PC-9 (cell line): ENCODE measurements around the gene DNAJB8. TPM values are rescaled to one million over a fixed set of nuclear protein-coding genes. Genes with fewer than 3 reads are reported as not detected.

Source experiments
- BruUV-seq: library from RNA; stranded (reverse); fragments of 400-500 nt; replicated peaks from 2 replicates; lab custom pipeline; 2021; lab: Mats Ljungman, UMichigan
- CTCF ChIA-PET: fragments of 300-600 bp; sonication (Branson Sonifier 250); formaldehyde crosslinking; loops from one replicate; lab custom pipeline; 2022; ENCODE audit warnings: antibody characterized with exemption; lab: Charles Lee
- POLR2A ChIA-PET: fragments of 300-600 bp; sonication (Branson Sonifier 250); formaldehyde crosslinking; loops from one replicate; lab custom pipeline; 2022; ENCODE audit warnings: antibody characterized with exemption; ENCODE audit not compliant: unreplicated experiment; lab: Charles Lee
- DNase-seq, 2 experiments: peaks; one replicate each; pipeline versions ENCODE4 v3.0.0 to v3.0.0-alpha.2; 2015 to 2022; ENCODE audit warnings: mixed read lengths in 1 of 2
- H2AFZ ChIP-seq: fragments of 200-600 bp; sonication (generic); 2 replicates; pipeline ENCODE4 v1.8.1; 2017; ENCODE audit warnings: antibody characterized with exemption
- H3F3A ChIP-seq: fragments of 200-600 bp; sonication (generic); 2 replicates; pipeline ENCODE4 v1.8.1; 2017; ENCODE audit warnings: antibody characterized with exemption, mild to moderate bottlenecking, low read depth; ENCODE audit not compliant: insufficient read depth
- H3K27ac ChIP-seq: fragments of 200-600 bp; sonication (generic); 2 replicates; pipeline ENCODE4 v1.6.1; 2016; ENCODE audit warnings: mixed run types
- H3K27me3 ChIP-seq: fragments of 200-600 bp; sonication (generic); 2 replicates; pipeline ENCODE4 v1.6.1; 2016; ENCODE audit warnings: low read depth, mixed run types; ENCODE audit not compliant: insufficient read depth
- H3K36me3 ChIP-seq: fragments of 200-600 bp; sonication (generic); 2 replicates; pipeline ENCODE4 v1.6.1; 2016; ENCODE audit warnings: low read depth, mixed run types
- H3K4me1 ChIP-seq: fragments of 200-600 bp; sonication (generic); replicated peaks from 2 replicates; pipeline ENCODE4 v1.6.1; 2016; ENCODE audit warnings: mixed run types; ENCODE audit not compliant: insufficient read depth
- H3K4me2 ChIP-seq: fragments of 200-600 bp; sonication (generic); 2 replicates; pipeline ENCODE4 v1.6.1; 2017; ENCODE audit warnings: mixed run types
- H3K4me3 ChIP-seq: fragments of 200-600 bp; sonication (generic); 2 replicates; pipeline ENCODE4 v1.6.1; 2016; ENCODE audit warnings: mixed run types
- H3K79me2 ChIP-seq: fragments of 200-600 bp; sonication (generic); 2 replicates; pipeline ENCODE4 v1.6.1; 2017; ENCODE audit warnings: low read depth, mixed run types
- H3K9me2 ChIP-seq: fragments of 200-600 bp; sonication (generic); 2 replicates; pipeline ENCODE4 v1.8.1; 2017; ENCODE audit warnings: mild to moderate bottlenecking; ENCODE audit not compliant: insufficient read depth
- H3K9me3 ChIP-seq: fragments of 200-600 bp; sonication (generic); 2 replicates; pipeline ENCODE4 v1.8.1; 2016; ENCODE audit warnings: low read depth; ENCODE audit not compliant: insufficient read depth
- H4K20me1 ChIP-seq: fragments of 200-600 bp; sonication (generic); 2 replicates; pipeline ENCODE4 v1.8.1; 2017; ENCODE audit not compliant: insufficient read depth
- CTCF ChIP-seq: fragments of 200-600 bp; sonication (generic); conservative IDR thresholded peaks from 2 replicates; pipeline ENCODE4 v1.6.1; 2017; ENCODE audit warnings: mixed run types, antibody characterized with exemption, mild to moderate bottlenecking, moderate library complexity
- EZH2 ChIP-seq: fragments of 200-600 bp; sonication (generic); IDR thresholded peaks from 2 replicates; pipeline ENCODE4 v1.8.0; 2017; ENCODE audit warnings: antibody characterized with exemption, low read depth
- intact Hi-C: fragments of 100-400 bp; cut with micrococcal nuclease; formaldehyde crosslinking; loops from one replicate; pipeline ENCODE4 v1.10.0; 2022; ENCODE audit not compliant: unreplicated experiment
- total RNA-seq: library from RNA; stranded (reverse); gene quantifications from 2 replicates; pipeline ENCODE4 v1.2.3, GENCODE V29; 2021

Gene DNAJB8
- total RNA-seq, 1 experiment from 2014 or later: not detected

- peaks cover 20% of the 10 kb centered on the region for H3F3A ChIP-seq
- intact Hi-C loops: loop anchor here (10.0 kb wide), 1 partner anchor 325 kb away; no protein-coding TSS in a partner anchor
- H3K27ac ChIP-seq: no peak overlapping the region
Measured at GRCh38 chr3:128420289-128420688, 46.4 kb downstream of the DNAJB8 start.

GRCh38 chr3:128419311-128419710 is 47.4 kb downstream of the DNAJB8 start:
- Histone ChIP-seq H3F3A (peaks cover 18% of the 10 kb centered on the region), H3K79me2 (no peaks in the 10 kb centered on the region), H2AFZ (no peak overlapping the region), H3K9me2 (no peaks in the 10 kb centered on the region), H3K36me3 (no peaks in the 10 kb centered on the region), H3K9me3 (no peaks in the 10 kb centered on the region), H3K4me1 (peaks cover 56% of the 10 kb centered on the region), H4K20me1 (no peaks in the 10 kb centered on the region), H3K4me3 (no peak overlapping the region), H3K27ac (no peak overlapping the region), H3K4me2 (no peak overlapping the region), H3K27me3 (no peaks in the 10 kb centered on the region)
- ChIA-PET CTCF (no interaction called here), POLR2A (no interaction called here)
- DNase-seq: no peak
- no TSS peak for BruUV-seq
- intact Hi-C loops: loop anchor here (5.0 kb wide), 1 partner anchor 192 kb away; no protein-coding TSS in a partner anchor
- TF ChIP-seq CTCF (no peak), EZH2 (no peak)

More at GRCh38 chr3:128420289-128420688, 46.4 kb downstream of the DNAJB8 start:
- no peaks in the 10 kb centered on the region for H3K27me3 ChIP-seq
- no peak overlapping the region for H3K4me2 ChIP-seq
- H3K4me1 ChIP-seq: peaks cover 63% of the 10 kb centered on the region
- CTCF ChIA-PET: no interaction called here
- no peaks in the 10 kb centered on the region for H3K79me2 ChIP-seq
- H3K4me3 ChIP-seq: no peak overlapping the region
- H4K20me1 ChIP-seq: no peaks in the 10 kb centered on the region
- no peaks in the 10 kb centered on the region for H3K36me3 ChIP-seq
- TF ChIP-seq CTCF (no peak), EZH2 (no peak)
- H3K9me2 ChIP-seq: no peaks in the 10 kb centered on the region
- POLR2A ChIA-PET: no interaction called here
- no peaks in the 10 kb centered on the region for H3K9me3 ChIP-seq
- BruUV-seq: no TSS peak
- no peak overlapping the region for H2AFZ ChIP-seq
- DNase-seq: no peak

GRCh38 chr3:128418900-128419299 is 47.8 kb downstream of the DNAJB8 start:
- peaks cover 15% of the 10 kb centered on the region for H3F3A ChIP-seq
- H3K4me3 ChIP-seq: no peak overlapping the region
- no peaks in the 10 kb centered on the region for H3K36me3 ChIP-seq
- H3K27ac ChIP-seq: no peak overlapping the region
- intact Hi-C loops: loop anchor here (5.0 kb wide), 1 partner anchor 192 kb away; no protein-coding TSS in a partner anchor
- POLR2A ChIA-PET: no interaction called here
- H3K79me2 ChIP-seq: no peaks in the 10 kb centered on the region
- CTCF ChIA-PET: no interaction called here
- H3K4me2 ChIP-seq: no peak overlapping the region
- no peaks in the 10 kb centered on the region for H3K9me3 ChIP-seq
- DNase-seq: no peak
- peaks cover 52% of the 10 kb centered on the region for H3K4me1 ChIP-seq
- H3K9me2 ChIP-seq: no peaks in the 10 kb centered on the region
- no TSS peak for BruUV-seq
- H2AFZ ChIP-seq: no peak overlapping the region
- no peaks in the 10 kb centered on the region for H4K20me1 ChIP-seq
- H3K27me3 ChIP-seq: no peaks in the 10 kb centered on the region
- no peak for TF ChIP-seq CTCF
- TF ChIP-seq EZH2: no peak
